COR-L47 (cell line): ENCODE results near the gene NACC2.
A peak's percentile ranks its signal among the peaks of the same experiment; 100 is the strongest.

Experiments
- DNase-seq: peaks from one replicate; lab custom pipeline; 2025; lab: John Stamatoyannopoulos, UW

The NACC2 gene

DNA sequence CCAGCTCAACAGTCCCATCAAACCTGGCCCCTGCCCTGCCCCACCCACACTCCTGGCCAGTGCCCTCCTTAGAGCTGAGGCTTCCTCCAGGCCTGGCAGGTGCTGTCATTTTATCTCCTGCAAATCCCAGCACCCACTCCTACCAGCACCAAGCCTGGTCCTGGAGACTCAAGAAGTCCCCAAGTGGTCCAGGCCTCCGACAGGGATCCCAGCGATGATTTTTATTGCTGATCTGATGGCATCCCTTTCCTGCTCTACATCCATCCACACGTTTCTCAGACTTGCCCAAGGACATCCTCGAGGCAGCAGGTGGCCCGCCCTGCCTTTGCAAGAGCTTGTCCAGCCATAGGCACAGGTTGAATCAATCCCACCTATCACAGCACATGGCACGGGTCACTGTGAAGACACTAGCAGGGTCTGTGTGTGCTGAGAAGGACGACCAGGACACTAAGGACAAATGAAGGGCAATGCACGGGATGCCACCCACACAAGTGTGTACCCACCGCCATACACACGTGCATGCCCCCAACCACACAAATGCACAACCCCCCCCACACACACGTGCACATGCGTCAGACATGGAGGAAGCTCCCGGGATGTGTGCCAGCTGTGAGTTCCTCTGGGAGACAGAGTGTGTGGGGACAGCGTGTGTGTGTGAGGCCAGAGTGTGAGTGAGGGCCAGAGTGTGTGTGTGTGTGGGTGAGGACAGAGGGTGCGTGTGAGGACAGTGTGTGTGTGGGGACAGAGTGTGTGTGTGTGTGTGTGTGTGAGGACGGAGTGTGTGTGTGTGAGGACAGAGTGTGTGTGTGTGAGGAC is 71.5 kb downstream of the NACC2 start:
- DNase-seq = no peak

GRCh38 chr9:136022731-136023409 is 72.2 kb downstream of the NACC2 start:
- DNase-seq = no peak

DNA sequence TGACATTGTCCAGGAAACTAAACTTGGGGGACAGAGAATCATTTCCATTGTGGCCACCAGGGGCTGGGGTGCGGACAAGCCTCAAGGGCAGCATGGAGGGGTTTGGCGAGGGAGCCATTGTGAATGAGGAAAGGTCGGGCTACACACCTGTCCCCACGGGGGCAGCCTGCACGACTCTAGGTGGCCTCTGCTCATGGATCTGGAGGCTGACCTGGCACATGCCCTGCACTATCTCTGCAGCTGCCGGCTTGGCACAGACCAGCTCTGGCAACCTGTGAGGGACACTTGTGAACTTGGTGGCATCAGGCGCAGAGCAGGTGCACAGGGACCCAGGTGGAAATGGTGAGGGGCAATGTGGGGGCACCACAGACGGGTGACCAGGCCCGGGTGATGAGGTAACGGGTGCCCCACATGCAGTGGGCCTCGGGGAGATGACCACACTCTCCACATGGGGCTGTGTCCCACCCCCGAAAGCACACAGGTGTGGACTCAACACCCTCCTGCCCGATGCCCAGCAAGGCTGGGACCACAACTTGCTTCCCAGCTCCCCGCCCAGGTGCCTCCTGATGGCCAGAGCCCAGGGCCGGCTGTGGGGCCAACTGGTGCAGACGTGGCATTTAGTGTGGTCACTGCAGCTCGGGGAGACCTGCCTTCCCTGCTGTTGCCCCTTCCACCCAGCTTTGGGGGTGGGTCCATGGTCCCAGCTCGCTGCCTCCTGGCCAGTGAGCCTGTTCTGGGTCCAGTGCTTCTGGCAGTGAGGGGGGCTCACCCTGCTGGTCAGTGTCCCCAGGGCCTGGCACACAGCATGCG is 73.0 kb downstream of the NACC2 start:
- DNase-seq = no peak

- no peak for DNase-seq
Observed at GRCh38 chr9:136021171-136021871, 73.8 kb downstream of the NACC2 start.

GRCh38 chr9:136020671-136021070 is 74.4 kb downstream of the NACC2 start:
- no peak for DNase-seq

DNA sequence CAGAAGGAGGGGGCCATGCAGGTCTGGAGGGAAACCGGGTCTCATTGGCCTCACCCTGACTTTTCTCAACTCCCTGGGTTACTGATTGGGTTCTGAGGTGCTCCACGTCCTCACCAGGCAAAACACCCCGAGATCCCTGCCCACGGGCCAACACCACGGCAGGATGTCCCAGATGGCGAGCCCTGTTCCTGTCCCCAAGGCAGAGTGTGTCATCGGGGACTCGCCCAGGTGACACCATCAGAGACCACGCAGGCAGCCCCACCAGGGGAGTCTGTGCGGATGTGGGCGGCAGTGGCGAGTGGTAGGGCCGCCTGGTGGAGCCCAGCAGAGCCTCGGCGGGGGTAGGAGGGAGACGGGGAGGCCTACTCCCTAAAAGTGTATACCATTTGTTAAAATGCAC is 74.9 kb downstream of the NACC2 start:
- no peak for DNase-seq

DNA sequence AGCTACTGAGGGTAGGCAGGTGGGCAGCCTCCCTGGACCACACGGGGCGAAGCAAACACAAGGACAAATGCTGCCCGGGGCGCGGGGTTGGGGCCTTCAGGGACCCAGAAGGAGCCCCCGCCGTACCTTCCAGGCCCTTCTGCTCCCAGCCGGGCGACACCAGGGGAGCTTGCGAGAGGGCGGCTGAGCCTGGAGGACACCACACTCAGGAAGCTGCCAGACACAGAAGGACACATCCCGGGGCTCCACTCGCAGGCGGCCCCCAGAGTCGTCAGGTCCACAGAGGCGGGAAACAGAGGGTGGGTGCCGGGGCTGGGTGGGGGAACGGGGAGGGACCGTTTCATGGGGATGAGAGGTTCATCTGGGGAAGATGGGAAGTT is 75.4 kb downstream of the NACC2 start:
- no peak for DNase-seq

DNA sequence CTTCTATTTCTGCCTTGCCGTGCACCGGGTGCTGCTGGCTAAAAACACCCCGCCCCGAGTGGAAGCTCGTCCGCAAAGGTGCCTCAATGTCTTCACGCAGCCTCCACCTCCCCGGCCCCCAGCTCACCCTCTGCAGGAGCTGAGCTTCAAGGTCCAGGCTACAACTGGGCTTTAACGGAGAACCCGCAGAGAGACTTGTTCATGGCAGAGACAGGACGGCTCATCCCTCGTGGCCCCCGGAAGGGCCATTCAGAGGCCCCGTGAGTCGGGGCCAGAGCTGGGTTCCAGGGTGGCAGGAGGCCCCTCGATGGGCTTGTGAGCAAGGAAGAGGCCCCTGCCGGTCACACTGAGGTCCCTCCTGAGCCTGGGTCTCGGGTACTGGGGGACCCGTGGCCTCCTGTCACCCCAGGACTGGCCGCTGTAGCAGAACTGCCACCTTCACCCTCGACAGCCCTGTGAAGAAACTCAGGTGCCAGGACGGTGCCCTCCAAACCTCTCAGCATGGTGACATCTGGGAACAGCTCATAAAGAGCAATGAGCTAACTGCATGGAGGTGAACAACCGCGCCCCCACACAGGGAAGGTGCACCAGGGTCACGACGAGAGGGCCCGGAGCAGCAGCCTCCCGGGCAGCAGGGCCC is 75.9 kb downstream of the NACC2 start:
- DNase-seq = no peak

GRCh38 chr9:136018257-136019031 is 76.6 kb downstream of the NACC2 start:
- peak; percentile 23 for DNase-seq

GRCh38 chr9:136017289-136018190 is 77.5 kb downstream of the NACC2 start:
- DNase-seq = peak; percentile 7

DNA sequence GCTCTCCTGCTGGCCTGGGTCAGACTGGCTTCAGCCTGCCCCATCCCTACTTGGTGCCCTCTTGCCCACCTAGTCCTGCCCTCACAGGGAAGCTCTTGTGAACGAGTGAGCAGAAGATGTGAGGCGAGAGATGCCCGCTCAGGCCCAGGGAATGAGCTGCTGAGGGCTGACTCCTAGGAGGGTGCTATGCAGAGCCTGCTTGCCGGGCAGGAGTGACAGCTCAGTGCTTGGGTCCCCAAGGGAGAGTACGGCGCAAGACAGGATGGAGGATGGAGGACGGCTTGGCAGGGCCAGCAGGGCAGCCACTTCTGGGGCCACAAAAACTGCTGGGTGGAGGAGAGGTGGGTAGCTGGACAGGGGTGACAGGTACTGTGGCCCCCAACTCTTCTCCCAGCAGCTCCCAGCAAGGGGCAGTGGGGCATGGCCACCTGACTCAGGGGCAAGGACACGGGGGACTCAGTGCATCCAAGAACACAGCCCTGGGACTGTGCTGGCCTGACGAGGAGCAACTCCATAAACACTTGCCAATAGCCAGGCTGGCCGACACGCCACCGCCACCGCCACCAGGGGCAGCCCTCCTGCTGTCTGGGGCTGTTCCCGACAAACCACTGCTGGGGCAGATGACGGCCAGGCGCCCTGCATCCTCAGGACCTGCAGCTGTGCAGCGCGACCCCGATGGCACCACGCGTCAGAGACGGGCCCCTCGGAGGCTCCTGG is 78.4 kb downstream of the NACC2 start:
- no peak for DNase-seq

GRCh38 chr9:136015656-136016571 is 79.2 kb downstream of the NACC2 start:
- DNase-seq = no peak

DNA sequence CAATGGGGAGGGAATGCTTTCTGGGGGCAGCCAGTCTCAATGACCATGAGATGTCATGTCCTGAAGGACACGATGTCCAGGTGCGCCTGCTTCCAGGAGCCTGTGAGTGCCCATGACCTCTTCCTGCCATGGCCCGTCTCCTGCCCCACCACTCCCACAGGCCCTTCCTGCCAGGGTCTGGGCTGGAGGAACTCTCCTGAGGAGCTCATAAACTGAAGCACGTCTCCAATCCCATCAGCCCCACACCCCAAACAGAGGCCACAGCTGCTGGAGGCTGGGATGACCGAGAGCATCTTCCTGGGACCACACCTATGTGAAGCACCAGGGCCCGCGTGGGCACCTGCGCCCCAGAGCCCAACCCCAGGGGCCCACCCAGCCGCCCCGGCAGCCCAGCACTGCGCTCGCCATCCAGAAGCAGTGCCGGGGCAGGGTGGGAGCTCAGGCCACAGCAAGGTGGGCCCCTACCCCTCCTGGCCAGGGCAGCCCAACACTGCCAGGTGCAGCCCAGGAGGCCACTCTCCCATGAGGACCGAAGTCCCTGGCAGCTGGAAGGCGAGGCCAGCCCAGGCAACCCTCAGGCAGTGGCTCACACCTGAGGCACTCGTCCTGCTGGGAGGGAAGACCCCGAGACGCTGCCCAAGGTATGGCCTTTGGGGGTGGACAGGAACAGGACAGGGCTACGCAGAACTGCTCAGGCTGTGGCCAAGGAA is 80.0 kb downstream of the NACC2 start:
- no peak for DNase-seq

DNA sequence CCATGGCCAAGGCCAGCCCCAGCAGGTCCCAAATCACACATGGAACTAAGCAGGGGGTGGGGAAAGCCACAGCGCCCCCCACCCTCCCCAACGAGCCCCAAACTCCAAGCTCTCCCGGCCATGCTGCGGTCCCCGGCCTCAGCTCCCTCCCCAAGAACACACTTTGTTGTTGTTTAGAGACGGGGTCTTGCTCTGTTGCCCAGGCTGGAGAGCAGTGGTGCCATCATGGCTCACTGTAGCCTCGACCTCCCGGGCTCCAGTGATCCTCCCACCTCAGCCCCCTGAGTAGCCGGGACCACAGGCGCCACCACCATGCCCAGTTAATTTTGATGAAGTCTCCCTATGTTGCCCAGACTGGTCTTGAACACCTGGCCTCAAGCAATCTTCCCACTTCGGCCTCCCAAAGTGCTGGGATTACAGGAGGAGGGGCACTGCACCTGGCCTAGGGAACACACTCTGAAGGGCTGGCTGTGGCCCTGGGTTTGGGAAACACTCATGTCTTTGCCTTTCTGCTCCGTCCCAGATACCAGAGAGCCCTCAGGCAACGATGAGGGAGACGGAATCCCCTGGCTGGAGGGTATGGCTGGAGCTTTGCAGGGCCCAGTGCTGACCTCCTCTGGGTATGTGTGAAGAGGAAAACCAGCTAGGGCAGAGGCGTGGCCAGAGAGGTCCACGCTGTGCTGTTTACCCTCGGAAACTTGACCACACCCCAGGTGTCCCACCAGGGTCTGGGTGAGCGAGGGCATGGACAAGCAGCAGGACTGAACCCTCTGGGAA is 80.8 kb downstream of the NACC2 start:
- no peak for DNase-seq

- DNase-seq = no peak
Observed at GRCh38 chr9:136013524-136014034, 81.5 kb downstream of the NACC2 start.

DNA sequence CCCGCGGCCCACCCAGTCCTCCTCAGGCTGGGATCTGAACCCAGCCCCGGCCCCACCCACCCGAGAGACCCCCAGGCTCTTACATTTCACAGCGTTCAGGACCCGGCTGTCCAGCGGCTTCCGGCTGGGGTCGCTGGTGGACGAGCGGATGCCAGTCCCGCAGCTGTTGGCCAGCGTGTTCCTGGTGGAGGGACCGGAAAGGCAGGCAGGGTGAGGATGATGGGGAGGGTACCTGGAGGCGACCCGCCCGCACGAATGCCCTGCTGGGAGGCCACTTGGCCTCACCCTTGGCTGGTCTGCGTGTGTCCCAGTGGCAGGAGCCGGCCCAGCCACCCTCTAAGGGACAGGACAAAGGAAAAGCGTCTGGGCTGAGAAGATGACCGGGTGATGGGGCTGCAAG is 82.0 kb downstream of the NACC2 start:
- DNase-seq = no peak
